ENCODE data around the gene TIAM1.

The TIAM1 gene

GRCh38 chr21:31201144-31201543 lies 142.9 kb downstream of the TIAM1 start:
- no peak for DNase-seq

GRCh38 chr21:31198575-31198974 lies 145.5 kb downstream of the TIAM1 start:
- DNase-seq: peak; percentile 23

GRCh38 chr21:31196724-31197123 lies 147.3 kb downstream of the TIAM1 start:
- no peak for DNase-seq

GRCh38 chr21:31195334-31196015 lies 148.6 kb downstream of the TIAM1 start:
- no peak for DNase-seq

GRCh38 chr21:31194510-31195293 lies 149.4 kb downstream of the TIAM1 start:
- DNase-seq: no peak

GRCh38 chr21:31193761-31194160 lies 150.3 kb downstream of the TIAM1 start:
- no peak for DNase-seq

- DNase-seq: no peak
Measured at GRCh38 chr21:31191553-31191952, 152.5 kb downstream of the TIAM1 start.

- DNase-seq: no peak
Measured at GRCh38 chr21:31190516-31190915, 153.5 kb downstream of the TIAM1 start.

GRCh38 chr21:31187499-31187898 lies 156.6 kb downstream of the TIAM1 start:
- no peak for DNase-seq

GRCh38 chr21:31186916-31187315 lies 157.1 kb downstream of the TIAM1 start:
- no peak for DNase-seq

- no peak for DNase-seq
Measured at GRCh38 chr21:31185663-31186062, 158.4 kb downstream of the TIAM1 start.

- no peak for DNase-seq
Measured at GRCh38 chr21:31184876-31185275, 159.2 kb downstream of the TIAM1 start.

GRCh38 chr21:31184459-31184858 lies 159.6 kb downstream of the TIAM1 start:
- no peak for DNase-seq

GRCh38 chr21:31182231-31183140 lies 161.6 kb downstream of the TIAM1 start:
- DNase-seq: no peak

GRCh38 chr21:31181082-31181750 lies 162.8 kb downstream of the TIAM1 start:
- no peak for DNase-seq

GRCh38 chr21:31180256-31181081 lies 163.6 kb downstream of the TIAM1 start:
- DNase-seq: no peak

GRCh38 chr21:31176725-31177124 lies 167.3 kb downstream of the TIAM1 start:
- no peak for DNase-seq

GRCh38 chr21:31176080-31176551 lies 167.9 kb downstream of the TIAM1 start:
- no peak for DNase-seq

GRCh38 chr21:31173881-31174555 lies 170.0 kb downstream of the TIAM1 start:
- DNase-seq: no peak

GRCh38 chr21:31172328-31172727 lies 171.7 kb downstream of the TIAM1 start:
- DNase-seq: no peak

Data from KG1 (cell line).